ENCODE results near the gene SYT17.

Gene SYT17

DNA sequence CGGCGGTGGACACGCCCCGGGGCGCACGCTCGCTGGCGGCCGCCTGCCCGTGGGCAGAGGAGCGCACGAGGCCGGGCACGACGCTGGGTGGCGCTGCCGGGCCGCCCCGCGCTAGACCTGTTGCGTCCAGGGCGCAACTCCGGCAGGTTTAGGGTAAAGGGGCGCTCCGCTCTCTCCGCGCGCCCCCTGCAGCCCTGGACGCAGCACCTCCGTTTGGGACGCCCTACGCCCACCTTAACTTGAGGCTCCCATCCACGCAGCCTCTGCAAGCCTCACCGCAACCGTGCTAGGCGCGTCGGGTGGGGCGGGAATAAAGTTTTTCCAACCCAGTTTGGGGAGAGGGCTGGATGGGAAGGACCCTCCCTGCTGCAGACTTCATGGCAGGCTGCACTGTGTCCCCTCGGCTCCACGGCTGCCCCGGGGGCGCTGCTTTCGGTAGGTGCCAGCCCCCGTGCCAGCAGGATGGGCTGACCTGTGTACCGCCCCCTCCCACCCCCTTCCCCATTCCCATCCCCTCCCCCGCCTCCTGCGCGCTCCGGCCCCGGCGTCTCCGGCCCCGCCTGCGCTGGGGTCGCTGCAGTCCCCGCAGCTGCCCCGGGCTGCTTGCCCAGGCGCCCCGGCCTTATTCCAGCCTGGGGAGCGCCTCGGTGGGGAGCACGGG is at the start of gene SYT17:
Gene SYT17, plus strand, starts transcription at position 531 of the 661 bp plus-strand sequence. CDS start 407 bp downstream, outside the sequence.
- peak; percentile 3 for DNase-seq

DNA sequence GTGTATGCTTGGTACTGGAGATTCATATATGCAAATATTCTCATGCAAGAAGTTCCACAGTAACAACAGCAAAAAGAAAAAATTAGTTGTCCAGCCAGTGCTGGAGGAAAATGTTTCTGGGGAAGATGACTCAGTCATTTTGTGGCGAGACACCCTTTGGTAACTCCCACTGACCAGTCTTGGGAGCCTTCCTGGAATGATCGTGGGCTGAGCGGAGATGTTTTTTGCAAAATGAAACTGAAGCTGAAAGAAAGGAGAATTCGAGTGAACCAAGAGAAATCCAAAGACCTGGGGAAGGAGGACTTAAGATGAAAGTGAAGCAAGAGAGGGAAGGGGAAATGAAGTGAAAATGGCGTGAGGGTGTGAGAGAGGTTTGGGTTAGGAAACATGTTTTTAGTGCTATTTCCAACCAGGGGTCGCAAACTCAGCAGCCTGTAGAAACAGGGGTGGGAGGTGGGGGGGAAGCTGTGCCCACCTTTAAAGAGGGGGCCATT is 49.1 kb upstream of the SYT17 start:
- DNase-seq = no peak

DNA sequence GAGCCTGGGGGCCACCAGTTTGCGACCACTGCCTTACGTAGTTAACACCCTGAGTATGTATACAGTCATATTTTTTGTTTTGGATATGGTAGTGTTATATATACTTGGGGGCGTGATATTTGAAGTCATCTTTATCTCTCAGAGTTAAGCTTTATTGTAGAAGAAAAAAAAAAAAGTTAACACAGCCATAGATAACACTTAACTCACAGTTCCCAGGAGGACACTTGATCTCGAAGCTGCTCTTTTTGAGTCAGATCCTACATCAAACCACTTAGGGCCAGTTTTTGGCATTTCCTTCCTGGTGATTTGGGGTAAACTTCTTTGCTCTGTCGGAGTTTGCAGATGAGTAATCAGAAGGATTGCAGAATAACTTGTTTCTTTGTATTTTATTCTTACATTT is 48.5 kb upstream of the SYT17 start:
- DNase-seq = no peak

GRCh38 chr16:19123535-19124178 is 44.4 kb upstream of the SYT17 start:
- no peak for DNase-seq

GRCh38 chr16:19126300-19126699 is 41.7 kb upstream of the SYT17 start:
- no peak for DNase-seq

- DNase-seq = no peak
Measured at GRCh38 chr16:19127205-19127604, 40.8 kb upstream of the SYT17 start.

DNA sequence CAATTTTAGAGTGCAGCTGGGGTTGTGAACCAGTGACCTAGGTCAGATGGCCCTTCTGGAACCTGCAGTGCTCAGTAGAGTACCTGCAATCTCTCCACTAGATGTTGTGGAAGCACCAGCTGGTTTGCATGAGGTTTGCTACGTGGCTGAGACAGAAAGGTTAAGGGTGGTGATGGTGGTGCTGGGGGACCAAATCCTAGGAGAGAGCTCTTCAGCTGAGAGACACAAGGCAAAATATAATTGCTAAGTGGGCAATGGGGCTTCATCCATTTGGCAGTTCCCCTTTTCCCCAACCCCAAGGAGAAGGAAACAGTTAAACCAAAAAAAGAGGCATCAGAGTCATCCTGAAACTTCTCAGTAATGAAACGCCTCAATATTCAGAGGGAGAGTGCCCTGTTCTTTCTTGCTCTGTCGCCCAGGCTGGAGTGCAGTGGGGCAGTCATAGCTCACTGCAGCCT is 40.3 kb upstream of the SYT17 start:
- no peak for DNase-seq

GRCh38 chr16:19128454-19129200 is 39.4 kb upstream of the SYT17 start:
- DNase-seq = no peak

- DNase-seq = no peak
Measured at GRCh38 chr16:19130385-19130784, 37.7 kb upstream of the SYT17 start.

DNA sequence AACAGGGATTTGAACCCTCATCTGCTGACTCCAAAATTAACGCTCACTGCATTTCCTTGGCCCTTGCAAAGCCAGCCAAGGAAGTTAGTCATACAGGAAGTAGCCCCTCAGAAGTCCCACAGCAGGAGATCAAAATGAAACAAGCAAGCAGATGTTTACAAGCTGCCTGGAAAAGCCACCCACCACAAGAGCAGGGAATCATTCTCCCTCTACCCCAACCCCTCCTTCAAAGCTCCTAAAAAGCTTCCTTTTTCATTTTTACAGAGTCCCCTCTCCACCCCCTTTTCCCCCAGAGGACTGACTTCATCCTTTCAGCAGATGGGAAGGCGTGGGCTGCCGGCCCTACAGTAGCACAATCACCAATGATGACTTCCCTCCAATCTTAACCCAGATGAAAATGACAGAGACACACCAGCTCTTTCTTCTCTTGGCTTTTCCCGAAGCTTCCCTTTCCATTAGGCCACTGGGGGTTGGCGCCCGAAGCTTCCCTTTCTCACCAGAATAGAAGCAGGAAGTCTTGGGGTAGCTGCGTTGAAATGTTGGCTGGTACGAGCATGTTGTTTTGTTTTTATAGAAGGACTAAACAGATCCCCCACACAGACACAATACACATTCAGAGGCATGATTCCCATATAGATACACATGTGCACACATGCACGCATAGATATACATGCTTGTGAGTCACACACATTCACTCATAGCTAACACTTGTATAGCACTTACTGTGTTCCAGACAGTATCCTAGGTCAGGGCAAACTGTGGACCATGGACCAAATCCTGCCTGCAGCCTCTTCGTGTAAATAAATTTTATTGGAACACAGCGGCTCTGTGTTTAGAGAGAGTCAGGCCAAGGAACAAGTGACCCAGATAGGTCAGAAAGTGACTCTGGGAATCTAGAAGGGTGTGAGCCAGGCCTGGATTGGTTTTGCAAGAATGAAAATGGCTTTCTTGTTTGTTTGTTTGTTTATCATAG is 36.9 kb upstream of the SYT17 start:
- no peak for DNase-seq

DNA sequence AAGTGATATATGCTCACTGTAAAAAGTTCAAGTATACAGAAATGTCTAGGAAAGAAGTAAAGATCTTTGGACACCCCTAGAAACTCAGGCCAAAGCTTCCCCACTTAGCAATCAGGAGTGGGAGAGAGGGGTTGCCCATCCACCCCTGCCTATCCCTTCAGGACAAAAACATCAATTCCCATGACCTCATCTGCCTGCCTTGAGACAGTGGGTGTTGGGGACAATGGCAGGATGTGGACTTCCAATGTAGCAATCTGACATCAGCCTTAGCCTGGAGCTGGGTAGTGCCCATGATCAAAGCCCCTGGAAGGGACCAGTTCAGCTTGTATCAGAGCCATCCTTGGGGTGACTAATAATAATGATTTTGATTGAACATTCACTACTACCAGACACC is 36.2 kb upstream of the SYT17 start:
- DNase-seq = no peak

DNA sequence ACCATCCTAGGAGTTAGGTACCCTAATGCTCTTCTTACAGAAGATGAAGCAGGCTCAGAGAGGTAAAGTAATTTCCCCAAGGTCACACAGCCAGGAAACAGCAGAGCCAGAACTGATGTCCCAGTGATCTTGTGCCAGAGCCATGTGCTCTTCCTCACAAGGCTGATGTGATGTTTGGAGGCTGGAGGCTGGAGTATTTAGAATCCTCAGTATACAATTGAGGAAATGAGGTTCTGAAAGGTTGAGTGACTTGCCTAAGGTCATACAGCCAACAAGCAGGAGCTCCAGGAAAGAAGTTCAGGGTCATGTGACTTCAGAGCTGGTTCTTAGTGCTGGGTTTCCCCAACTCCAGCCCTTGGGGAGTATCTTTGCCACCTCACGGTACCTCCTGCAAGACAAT is 35.8 kb upstream of the SYT17 start:
- DNase-seq = no peak

GRCh38 chr16:19132898-19133297 is 35.1 kb upstream of the SYT17 start:
- no peak for DNase-seq

DNA sequence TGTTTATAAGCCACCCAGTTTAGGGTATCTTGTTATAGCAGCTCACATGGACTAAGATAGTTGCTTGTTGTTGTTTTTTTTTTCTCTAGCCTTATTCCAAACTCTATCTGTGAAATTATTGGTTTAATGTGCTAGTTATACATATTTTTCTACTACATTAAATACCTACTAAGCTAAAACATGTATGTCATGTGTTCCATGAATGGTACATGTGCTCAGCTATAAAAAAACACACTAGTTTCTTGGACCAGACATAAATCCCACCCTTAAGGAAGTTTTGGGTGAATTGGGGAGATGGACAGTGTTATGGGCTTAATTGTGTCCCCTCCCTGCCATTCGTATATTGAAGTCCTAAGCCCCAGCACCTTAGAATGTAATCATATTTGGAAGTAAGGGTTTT is 34.4 kb upstream of the SYT17 start:
- DNase-seq = no peak

DNA sequence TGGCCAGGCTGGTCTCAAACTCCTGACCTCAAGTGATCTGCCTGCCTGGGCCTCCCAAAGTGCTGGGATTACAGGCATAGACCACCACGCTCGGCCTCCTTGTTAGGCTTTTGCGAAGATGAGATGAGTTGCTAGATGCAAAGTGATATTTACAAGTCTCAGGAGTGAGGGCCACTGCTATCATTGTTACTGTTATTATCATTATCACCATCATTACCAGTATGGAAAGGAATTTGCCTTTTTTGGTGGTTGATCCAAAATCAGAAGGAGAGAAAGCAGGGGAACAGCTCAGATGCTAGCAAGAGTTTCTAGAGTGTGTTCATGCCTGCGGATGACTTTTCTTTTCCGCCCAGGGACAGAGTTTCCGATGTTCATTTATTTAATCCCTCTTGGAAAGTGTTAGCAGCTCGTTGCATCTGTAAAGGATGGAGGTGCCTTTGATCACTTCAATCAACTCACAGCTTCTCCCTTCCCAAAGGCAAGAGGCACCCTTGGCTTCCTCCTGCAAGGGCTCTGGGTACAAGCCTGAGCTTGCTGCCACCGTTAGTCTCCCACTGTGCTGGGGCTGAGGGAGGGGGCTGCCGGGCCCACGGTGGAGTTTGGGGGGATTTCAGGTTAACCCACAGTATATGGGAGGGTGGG is 32.7 kb upstream of the SYT17 start:
- no peak for DNase-seq

- no peak for DNase-seq
Measured at GRCh38 chr16:19135896-19136438, 32.1 kb upstream of the SYT17 start.

DNA sequence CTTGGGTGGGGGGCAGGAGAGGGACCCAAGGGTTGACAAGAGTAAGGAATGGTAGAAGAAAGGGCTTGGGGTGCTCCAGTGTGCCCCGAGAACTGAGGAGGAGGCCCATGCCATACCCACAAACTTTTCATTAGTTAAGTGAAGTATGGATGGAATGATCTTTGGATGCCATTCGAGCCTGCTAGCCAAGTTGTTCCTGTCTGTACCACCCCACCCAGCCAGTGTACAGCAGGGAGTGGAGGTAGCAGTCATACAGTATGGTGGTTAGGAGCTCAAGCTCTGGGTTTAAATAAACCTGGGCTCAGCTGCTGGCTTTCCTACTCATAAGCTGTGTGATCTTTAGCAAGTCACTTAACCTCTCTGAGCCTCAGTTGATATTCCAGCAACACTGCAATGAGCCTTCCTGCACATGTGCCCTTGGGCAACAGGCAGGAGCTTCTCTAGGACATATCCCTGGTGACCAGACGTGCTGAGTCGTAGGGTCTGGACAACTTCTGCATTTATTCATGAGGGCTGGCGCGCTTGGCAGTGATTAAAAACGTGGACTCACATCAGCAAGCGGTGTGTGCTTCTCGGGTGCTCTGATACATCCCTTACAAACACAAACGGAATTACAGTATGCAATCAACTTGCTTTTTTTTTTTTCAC is 31.4 kb upstream of the SYT17 start:
- DNase-seq = no peak

DNA sequence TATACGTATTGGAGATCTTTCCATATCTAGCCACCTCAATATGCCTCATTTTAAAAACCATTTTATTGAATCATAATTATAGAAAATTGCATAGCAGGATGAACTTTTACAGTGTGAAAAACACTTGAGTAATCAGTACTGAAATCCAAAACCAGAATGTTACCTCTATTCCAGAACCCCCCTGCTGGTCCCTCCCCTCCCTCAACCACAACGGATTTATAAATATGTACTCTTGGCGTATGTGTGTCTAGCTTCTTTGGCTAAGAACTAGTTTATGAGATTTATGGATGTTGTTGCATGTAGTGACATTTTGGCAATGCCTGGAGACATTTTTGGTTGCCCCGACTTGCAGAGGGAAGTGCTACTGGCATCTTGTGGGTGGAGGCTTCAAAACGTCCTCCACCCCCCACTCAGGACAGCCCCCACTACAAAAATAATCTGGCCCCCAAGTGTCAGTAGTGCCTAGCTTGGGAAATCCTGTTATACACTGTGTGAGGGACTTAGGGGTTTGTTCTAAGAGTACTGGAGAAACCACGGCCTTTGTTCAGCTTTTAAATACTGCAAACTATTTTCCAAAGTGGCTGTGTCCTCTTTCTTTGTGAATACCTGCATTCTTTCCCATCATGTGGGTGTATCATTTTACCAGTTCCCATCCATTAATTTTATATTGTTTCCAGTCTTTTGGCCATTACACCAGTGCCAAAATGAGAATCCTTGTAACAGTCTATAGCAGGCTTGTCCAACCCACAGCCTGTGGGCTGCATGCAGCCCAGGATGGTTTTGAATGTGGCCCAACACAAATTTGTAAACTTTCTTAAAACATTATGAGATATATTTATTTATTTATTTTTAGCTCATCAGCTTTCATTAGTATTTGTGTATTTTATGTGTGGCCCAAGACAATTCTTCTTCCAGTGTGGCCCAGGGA is 30.6 kb upstream of the SYT17 start:
- DNase-seq = no peak

DNA sequence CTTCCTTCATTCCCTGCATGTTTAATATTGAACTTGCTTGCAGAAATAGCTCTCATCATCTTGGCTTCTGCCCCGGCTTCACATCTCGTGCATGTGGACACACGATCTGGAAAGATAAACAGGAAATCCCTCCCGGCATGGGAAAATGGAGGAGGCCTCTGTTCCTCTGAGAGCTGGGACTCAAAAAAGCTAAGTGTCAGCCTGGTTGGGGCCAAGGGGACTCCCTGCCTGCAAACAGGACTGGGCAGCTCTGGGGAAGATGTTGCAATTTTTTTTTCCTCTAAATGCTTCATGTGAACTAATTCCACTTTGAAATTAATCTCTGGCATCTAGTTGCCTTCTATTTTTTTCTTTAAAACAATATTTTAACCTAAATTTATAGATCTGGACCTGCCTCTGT is 29.4 kb upstream of the SYT17 start:
- DNase-seq = no peak

DNA sequence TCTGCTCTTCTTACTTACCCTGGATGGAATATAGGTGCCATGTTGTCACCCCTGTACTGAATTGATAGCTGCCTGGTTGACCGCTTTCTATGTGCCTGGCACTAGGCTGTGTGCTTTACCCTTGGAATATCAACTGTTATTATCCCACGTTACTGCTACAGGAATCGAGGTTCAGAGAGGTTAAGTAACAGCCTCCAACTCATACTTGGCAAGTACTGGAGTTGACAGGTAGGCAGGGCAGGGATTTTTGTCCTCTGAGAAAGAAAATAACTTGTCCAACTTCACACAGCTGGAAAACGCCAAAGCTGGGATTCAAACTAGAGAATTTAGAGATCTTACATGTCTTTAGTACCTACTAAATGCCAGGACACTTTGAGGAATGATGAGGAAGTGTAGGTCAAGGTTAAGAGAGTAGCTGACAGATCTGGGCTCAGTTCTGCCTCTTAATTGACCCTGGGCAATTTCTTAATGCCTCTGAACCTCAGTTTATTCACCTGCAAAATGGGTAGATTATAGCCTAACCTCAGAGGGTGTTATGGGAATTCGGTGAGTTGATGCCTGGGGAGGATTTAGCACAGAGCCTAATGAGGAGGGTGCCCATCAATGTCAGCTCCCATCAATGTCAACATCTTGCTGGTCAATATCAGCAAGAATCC is 28.5 kb upstream of the SYT17 start:
- DNase-seq = no peak
